Middle frontal gyrus (tissue), 1 donor: ENCODE measurements around the gene STARD3.
"Not testable (repeated sequence)": the region's sequence is repeated elsewhere in the genome, so short reads cannot be mapped to it uniquely, and the experiment has no call there.

Source experiments
- DNase-seq: peaks from one replicate; pipeline ENCODE4 v3.0.0-alpha.2; 2015; ENCODE audit warnings: low spot score; ENCODE audit errors: extremely low spot score

The STARD3 gene

GRCh38 chr17:39709319-39709997 is 72.5 kb downstream of the STARD3 start:
- DNase-seq, result no peak

GRCh38 chr17:39709998-39710964 is 73.3 kb downstream of the STARD3 start:
- DNase-seq, result no peak

GRCh38 chr17:39711071-39711470 is 74.1 kb downstream of the STARD3 start:
- DNase-seq, result not testable (repeated sequence)

GRCh38 chr17:39711851-39712250 is 74.9 kb downstream of the STARD3 start:
- DNase-seq, result no peak
